Liver (tissue), 3 donors: Measurements from ENCODE around the gene TMEM245.

Experiments used
- EGR1 ChIP-seq, 2 donors: IDR thresholded peaks; 2 replicates each; pipeline ENCODE4 v1.6.1; 2016 to 2018; ENCODE audit warnings: antibody characterized with exemption in 2 of 2, low read depth in 2 of 2
- FOXA1 ChIP-seq: IDR thresholded peaks from 2 replicates; pipeline ENCODE4 v1.6.1; 2016; ENCODE audit warnings: antibody characterized with exemption
- GABPA ChIP-seq, 2 donors: IDR thresholded peaks in 1 of 2; conservative IDR thresholded peaks in 1 of 2; 2 replicates each; pipeline ENCODE4 v1.6.1; 2016; ENCODE audit warnings: antibody characterized with exemption in 2 of 2, mild to moderate bottlenecking in 1 of 2, moderate library complexity in 1 of 2
- HNF4G ChIP-seq: IDR thresholded peaks from 2 replicates; pipeline ENCODE4 v1.6.1; 2016; ENCODE audit warnings: antibody characterized with exemption
- JUND ChIP-seq, 2 donors: IDR thresholded peaks; 2 replicates each; pipeline ENCODE4 v1.6.1; 2016; ENCODE audit warnings: antibody characterized with exemption in 2 of 2
- RAD21 ChIP-seq, 2 donors: IDR thresholded peaks; 2 replicates each; pipeline ENCODE4 v1.6.1; 2016; ENCODE audit warnings: antibody characterized with exemption in 2 of 2, mild to moderate bottlenecking in 2 of 2
- REST ChIP-seq: IDR thresholded peaks from 2 replicates; pipeline ENCODE4 v1.6.1; 2016; ENCODE audit warnings: antibody characterized with exemption, mild to moderate bottlenecking
- RXRA ChIP-seq, 2 donors: IDR thresholded peaks; 2 replicates each; pipeline ENCODE4 v1.6.1; 2017 to 2018; ENCODE audit warnings: antibody characterized with exemption in 2 of 2, mild to moderate bottlenecking in 1 of 2
- SP1 ChIP-seq: IDR thresholded peaks from 2 replicates; pipeline ENCODE4 v1.6.1; 2018; ENCODE audit warnings: antibody characterized with exemption, mild to moderate bottlenecking
- TAF1 ChIP-seq: conservative IDR thresholded peaks from 2 replicates; pipeline ENCODE4 v1.6.1; 2016; ENCODE audit warnings: antibody characterized with exemption, mild to moderate bottlenecking
- TF ChIP-seq, protein P1 (sequence below): fragments of 150-350 bp; IDR thresholded peaks from 2 replicates; pipeline ENCODE4 v1.5.1; 2017; ENCODE audit warnings: improper control_type of control experiment, low read depth, low read length; ENCODE audit not compliant: missing input control
- TF ChIP-seq, protein P2 (sequence below): IDR thresholded peaks from 2 replicates; pipeline ENCODE4 v1.6.1; 2016; ENCODE audit warnings: antibody characterized with exemption
- donor health status: healthy.
- donor health status: healthy.

DNA sequence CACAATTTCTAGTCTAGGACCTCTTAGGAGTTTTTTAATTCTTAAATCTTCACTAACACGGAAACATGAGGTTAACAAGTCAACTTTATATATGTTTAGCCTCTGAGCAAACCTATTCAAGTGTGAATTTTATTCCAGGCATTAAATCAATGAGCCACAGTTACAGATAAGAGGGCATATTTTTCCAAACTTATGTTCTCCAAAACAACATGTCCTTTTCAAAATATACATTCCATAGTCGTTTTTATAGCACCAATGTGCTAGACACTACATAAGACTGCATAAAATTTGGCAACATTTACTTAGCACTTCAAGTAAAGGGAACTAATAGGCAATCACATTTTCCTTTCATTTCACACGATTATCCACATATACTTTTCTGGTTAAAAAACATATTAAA lies 6.5 kb downstream of the TMEM245 start:
- TF ChIP-seq JUND (IDR thresholded peaks at IDR 0.05) (no peak), FOXA1 (no peak), TAF1 (no peak), REST (no peak), SP1 (no peak), RXRA (IDR thresholded peaks at IDR 0.05) (no peak), RAD21 (IDR thresholded peaks at IDR 0.05) (no peak), EGR1 (IDR thresholded peaks at IDR 0.05; ENCODE audit: low read depth in 2 of 2) (no peak), HNF4G (no peak), GABPA (IDR thresholded peaks at IDR 0.05 in 1 of 2, conservative IDR thresholded peaks at IDR 0.05 in 1 of 2) (no peak)
- TF ChIP-seq, protein P1, sequence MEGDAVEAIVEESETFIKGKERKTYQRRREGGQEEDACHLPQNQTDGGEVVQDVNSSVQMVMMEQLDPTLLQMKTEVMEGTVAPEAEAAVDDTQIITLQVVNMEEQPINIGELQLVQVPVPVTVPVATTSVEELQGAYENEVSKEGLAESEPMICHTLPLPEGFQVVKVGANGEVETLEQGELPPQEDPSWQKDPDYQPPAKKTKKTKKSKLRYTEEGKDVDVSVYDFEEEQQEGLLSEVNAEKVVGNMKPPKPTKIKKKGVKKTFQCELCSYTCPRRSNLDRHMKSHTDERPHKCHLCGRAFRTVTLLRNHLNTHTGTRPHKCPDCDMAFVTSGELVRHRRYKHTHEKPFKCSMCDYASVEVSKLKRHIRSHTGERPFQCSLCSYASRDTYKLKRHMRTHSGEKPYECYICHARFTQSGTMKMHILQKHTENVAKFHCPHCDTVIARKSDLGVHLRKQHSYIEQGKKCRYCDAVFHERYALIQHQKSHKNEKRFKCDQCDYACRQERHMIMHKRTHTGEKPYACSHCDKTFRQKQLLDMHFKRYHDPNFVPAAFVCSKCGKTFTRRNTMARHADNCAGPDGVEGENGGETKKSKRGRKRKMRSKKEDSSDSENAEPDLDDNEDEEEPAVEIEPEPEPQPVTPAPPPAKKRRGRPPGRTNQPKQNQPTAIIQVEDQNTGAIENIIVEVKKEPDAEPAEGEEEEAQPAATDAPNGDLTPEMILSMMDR = no peak
- TF ChIP-seq, protein P2, sequence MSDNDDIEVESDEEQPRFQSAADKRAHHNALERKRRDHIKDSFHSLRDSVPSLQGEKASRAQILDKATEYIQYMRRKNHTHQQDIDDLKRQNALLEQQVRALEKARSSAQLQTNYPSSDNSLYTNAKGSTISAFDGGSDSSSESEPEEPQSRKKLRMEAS = no peak
